ENCODE data around the gene HOXD13.

DNA sequence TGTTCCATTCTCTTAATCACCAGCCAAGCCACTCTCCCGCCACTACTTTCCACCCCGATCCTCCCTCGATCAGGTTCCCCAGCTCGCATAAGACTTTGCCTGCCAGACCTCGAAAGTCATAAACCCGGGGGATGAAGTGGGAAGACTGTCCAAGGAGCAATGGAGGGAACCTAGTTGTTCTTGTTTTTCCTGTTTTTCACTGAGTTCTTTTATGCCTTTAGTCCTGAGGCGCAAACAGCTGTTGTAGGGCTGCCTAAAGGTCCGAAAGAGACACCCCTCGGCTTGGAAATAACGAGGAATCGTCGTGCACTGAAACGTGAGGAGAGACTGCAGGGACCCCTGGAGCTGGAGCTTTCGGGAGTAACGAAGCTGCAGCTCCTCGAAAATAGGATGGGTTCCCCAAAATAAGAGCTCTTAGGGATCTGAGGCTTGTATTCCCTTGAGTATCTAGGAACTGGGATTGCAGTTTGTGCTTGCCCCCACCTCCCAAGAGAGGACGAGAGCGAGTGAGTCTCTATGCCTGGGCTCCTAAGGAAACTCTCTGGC, 5.4 kb downstream of the HOXD13 start:
- TF ChIP-seq, protein P1, sequence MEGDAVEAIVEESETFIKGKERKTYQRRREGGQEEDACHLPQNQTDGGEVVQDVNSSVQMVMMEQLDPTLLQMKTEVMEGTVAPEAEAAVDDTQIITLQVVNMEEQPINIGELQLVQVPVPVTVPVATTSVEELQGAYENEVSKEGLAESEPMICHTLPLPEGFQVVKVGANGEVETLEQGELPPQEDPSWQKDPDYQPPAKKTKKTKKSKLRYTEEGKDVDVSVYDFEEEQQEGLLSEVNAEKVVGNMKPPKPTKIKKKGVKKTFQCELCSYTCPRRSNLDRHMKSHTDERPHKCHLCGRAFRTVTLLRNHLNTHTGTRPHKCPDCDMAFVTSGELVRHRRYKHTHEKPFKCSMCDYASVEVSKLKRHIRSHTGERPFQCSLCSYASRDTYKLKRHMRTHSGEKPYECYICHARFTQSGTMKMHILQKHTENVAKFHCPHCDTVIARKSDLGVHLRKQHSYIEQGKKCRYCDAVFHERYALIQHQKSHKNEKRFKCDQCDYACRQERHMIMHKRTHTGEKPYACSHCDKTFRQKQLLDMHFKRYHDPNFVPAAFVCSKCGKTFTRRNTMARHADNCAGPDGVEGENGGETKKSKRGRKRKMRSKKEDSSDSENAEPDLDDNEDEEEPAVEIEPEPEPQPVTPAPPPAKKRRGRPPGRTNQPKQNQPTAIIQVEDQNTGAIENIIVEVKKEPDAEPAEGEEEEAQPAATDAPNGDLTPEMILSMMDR (IDR thresholded peaks at IDR 0.05) = no peak
- TF ChIP-seq POLR2A (IDR thresholded peaks at IDR 0.05) = no peak

Measured in thyroid gland (tissue), 4 donors.